Nephron progenitor cell (in vitro differentiated cells): Measurements from ENCODE around the gene DPP6.

Experiments
- DNase-seq: peaks from one replicate; pipeline ENCODE4 v3.0.0; 2021
- H3K27ac Mint-ChIP-seq: 2 replicates; pipeline ENCODE4 v1.8.0; 2021; ENCODE audit warnings: mild to moderate bottlenecking, moderate library complexity, mixed read lengths
- H3K27me3 Mint-ChIP-seq: 2 replicates; pipeline ENCODE4 v1.8.0; 2021; ENCODE audit warnings: mild to moderate bottlenecking, low read depth, mixed read lengths; ENCODE audit not compliant: poor library complexity
- H3K36me3 Mint-ChIP-seq: 2 replicates; pipeline ENCODE4 v1.8.0; 2021; ENCODE audit warnings: low read depth, mixed read lengths
- H3K4me1 Mint-ChIP-seq: 2 replicates; pipeline ENCODE4 v1.8.0; 2021; ENCODE audit warnings: mixed read lengths
- H3K4me3 Mint-ChIP-seq: 2 replicates; pipeline ENCODE4 v1.8.0; 2021; ENCODE audit warnings: mild to moderate bottlenecking, moderate library complexity, mixed read lengths
- H3K9me3 Mint-ChIP-seq: 2 replicates; pipeline ENCODE4 v1.8.0; 2021; ENCODE audit warnings: mild to moderate bottlenecking, moderate library complexity, mixed read lengths
- CTCF ChIP-seq: fragments of 200-600 bp; sonication (generic); IDR thresholded peaks from 2 replicates; pipeline ENCODE4 v1.5.0; 2021; ENCODE audit warnings: antibody characterized with exemption

DPP6 gene

GRCh38 chr7:154775681-154776080, 723.5 kb downstream of the DPP6 start:
- peaks cover 4% of the 10 kb centered on the region for H3K9me3 Mint-ChIP-seq
- DNase-seq: no peak
- no peak overlapping the region for H3K27ac Mint-ChIP-seq
- no peak for TF ChIP-seq CTCF
- no peaks in the 10 kb centered on the region for H3K36me3 Mint-ChIP-seq
- H3K4me3 Mint-ChIP-seq: no peak overlapping the region
- H3K4me1 Mint-ChIP-seq: no peaks in the 10 kb centered on the region
- peaks cover 11% of the 10 kb centered on the region for H3K27me3 Mint-ChIP-seq

GRCh38 chr7:154776350-154776749, 724.2 kb downstream of the DPP6 start:
- peaks cover 11% of the 10 kb centered on the region for H3K27me3 Mint-ChIP-seq
- no peak for DNase-seq
- H3K4me1 Mint-ChIP-seq: no peaks in the 10 kb centered on the region
- peaks cover 4% of the 10 kb centered on the region for H3K9me3 Mint-ChIP-seq
- no peak overlapping the region for H3K4me3 Mint-ChIP-seq
- TF ChIP-seq CTCF: no peak
- H3K36me3 Mint-ChIP-seq: no peaks in the 10 kb centered on the region
- no peak overlapping the region for H3K27ac Mint-ChIP-seq

GRCh38 chr7:154777023-154777422, 724.8 kb downstream of the DPP6 start:
- TF ChIP-seq CTCF: no peak
- H3K4me3 Mint-ChIP-seq: no peak overlapping the region
- no peak overlapping the region for H3K27ac Mint-ChIP-seq
- no peaks in the 10 kb centered on the region for H3K36me3 Mint-ChIP-seq
- peaks cover 11% of the 10 kb centered on the region for H3K27me3 Mint-ChIP-seq
- no peaks in the 10 kb centered on the region for H3K4me1 Mint-ChIP-seq
- DNase-seq: no peak
- peaks cover 4% of the 10 kb centered on the region for H3K9me3 Mint-ChIP-seq

GRCh38 chr7:154777489-154777888, 725.3 kb downstream of the DPP6 start:
- Mint-ChIP-seq H3K4me3 (no peak overlapping the region), H3K27me3 (peaks cover 11% of the 10 kb centered on the region), H3K27ac (no peak overlapping the region), H3K4me1 (no peaks in the 10 kb centered on the region), H3K36me3 (no peaks in the 10 kb centered on the region), H3K9me3 (peaks cover 4% of the 10 kb centered on the region)
- no peak for TF ChIP-seq CTCF
- DNase-seq: no peak

GRCh38 chr7:154777908-154778307, 725.7 kb downstream of the DPP6 start:
- peaks cover 8% of the 10 kb centered on the region for H3K27me3 Mint-ChIP-seq

More at GRCh38 chr7:154777908-154778307, 725.7 kb downstream of the DPP6 start:
- no peak overlapping the region for H3K4me3 Mint-ChIP-seq
- H3K4me1 Mint-ChIP-seq: no peaks in the 10 kb centered on the region
- DNase-seq: no peak
- H3K9me3 Mint-ChIP-seq: peaks cover 4% of the 10 kb centered on the region
- no peak overlapping the region for H3K27ac Mint-ChIP-seq
- no peak for TF ChIP-seq CTCF
- H3K36me3 Mint-ChIP-seq: no peaks in the 10 kb centered on the region
